Cardiac muscle cell (in vitro differentiated cells and primary cell): Measurements from ENCODE around the gene ACSM2A. TPM values are rescaled to one million over a fixed set of nuclear protein-coding genes. Genes with fewer than 3 reads are reported as not detected.
"Not testable (repeated sequence)": the region's sequence is repeated elsewhere in the genome, so short reads cannot be mapped to it uniquely, and the experiment has no call there.

ENCODE experiments used
- DNase-seq, 2 donors: peaks; one replicate each; pipeline versions ENCODE4 v3.0.0 to v3.0.0-alpha.2; 2010 to 2017; ENCODE audit warnings: low read depth in 1 of 2, low spot score in 1 of 2
- H3K27ac ChIP-seq: fragments of 200-600 bp; sonication (generic); 2 replicates; pipeline ENCODE4 v1.5.1; 2016
- H3K27me3 ChIP-seq: fragments of 200-600 bp; sonication (generic); 2 replicates; pipeline ENCODE4 v1.6.0; 2016; ENCODE audit warnings: control low read depth
- H3K36me3 ChIP-seq: fragments of 200-600 bp; sonication (generic); 2 replicates; pipeline ENCODE4 v1.5.1; 2016; ENCODE audit warnings: control low read depth
- H3K4me1 ChIP-seq: fragments of 200-600 bp; sonication (generic); 2 replicates; pipeline ENCODE4 v1.8.1; 2017; ENCODE audit warnings: low read depth, mild to moderate bottlenecking, mixed run types
- H3K4me3 ChIP-seq: fragments of 200-600 bp; sonication (generic); 2 replicates; pipeline ENCODE4 v1.5.1; 2016; ENCODE audit warnings: mild to moderate bottlenecking
- H3K9me3 ChIP-seq: fragments of 200-600 bp; sonication (generic); 2 replicates; pipeline ENCODE4 v1.5.1; 2017; ENCODE audit warnings: low read depth, mild to moderate bottlenecking, control low read depth
- polyA plus RNA-seq: library from polyadenylated mRNA; unstranded; fragments of >200 nt; fragmentation: Nextera tagmentation; extraction: Ambion mirVana; gene quantifications from 2 replicates; pipeline ENCODE4 v1.2.1, GENCODE V29; 2016
- total RNA-seq: library from RNA; depleted of rRNA; stranded (reverse); fragments of >200 nt; gene quantifications from 2 replicates; pipeline ENCODE4 v1.2.3, GENCODE V29; 2016
- TF ChIP-seq, protein P1 (sequence below): IDR thresholded peaks from 2 replicates; pipeline ENCODE4 v1.5.1; 2012; ENCODE audit warnings: low read depth, mild to moderate bottlenecking, low read length

Gene ACSM2A, protein sequence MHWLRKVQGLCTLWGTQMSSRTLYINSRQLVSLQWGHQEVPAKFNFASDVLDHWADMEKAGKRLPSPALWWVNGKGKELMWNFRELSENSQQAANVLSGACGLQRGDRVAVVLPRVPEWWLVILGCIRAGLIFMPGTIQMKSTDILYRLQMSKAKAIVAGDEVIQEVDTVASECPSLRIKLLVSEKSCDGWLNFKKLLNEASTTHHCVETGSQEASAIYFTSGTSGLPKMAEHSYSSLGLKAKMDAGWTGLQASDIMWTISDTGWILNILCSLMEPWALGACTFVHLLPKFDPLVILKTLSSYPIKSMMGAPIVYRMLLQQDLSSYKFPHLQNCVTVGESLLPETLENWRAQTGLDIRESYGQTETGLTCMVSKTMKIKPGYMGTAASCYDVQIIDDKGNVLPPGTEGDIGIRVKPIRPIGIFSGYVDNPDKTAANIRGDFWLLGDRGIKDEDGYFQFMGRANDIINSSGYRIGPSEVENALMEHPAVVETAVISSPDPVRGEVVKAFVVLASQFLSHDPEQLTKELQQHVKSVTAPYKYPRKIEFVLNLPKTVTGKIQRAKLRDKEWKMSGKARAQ
- total RNA-seq, result not detected in 2 replicates
- not detected in 2 replicates for polyA plus RNA-seq

DNA sequence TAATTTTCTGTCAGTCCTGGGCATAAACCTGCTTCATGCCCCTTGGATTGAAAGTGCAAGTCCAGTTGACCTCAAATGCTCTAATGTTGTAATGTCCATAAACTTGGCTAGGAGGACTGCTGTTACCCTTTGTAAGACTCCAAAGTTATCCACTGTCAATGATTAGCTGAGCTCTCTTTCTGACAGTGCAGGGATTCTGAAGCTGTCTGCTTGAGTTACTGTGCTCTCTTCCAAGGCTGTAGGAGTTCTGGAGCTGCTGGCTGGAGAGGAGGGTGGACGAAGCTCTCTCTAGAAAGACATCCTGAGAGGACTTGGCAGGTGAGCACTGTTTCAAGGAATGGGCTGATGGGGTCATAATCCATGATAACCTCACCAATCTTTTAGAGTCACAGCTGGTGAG, at the start of gene ACSM2A:
TSS of gene ACSM2A (plus strand) at position 158 of the 400 bp plus-strand sequence. CDS start 8,594 bp downstream, outside the sequence.
- not testable (repeated sequence) for DNase-seq, H3K36me3 ChIP-seq, H3K4me1 ChIP-seq, H3K27ac ChIP-seq, H3K27me3 ChIP-seq, H3K9me3 ChIP-seq, H3K4me3 ChIP-seq

DNA sequence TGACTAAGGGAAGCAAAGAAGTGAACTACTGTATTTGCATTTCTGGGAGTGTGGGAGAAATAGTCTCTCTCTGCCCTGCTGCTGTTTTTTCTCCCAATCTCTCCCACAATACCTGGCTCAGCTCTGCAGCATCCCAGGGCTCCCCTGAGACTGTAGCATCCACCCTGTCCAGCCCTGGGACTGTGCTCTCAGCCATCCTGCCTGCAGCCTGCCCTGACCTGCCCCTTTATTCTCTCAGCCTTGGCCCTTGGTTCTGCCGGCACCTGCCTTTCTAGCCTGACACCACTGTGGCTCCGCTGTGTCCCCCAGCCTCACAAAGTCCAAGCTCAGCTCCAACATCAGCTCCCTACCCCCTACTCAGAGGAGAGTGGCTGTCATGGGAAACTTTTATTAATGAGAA, 48.7 kb upstream of the ACSM2A start:
- H3K4me1 ChIP-seq, result no peaks in the 10 kb centered on the region
- no peak overlapping the region for H3K4me3 ChIP-seq
- TF ChIP-seq, protein P1, sequence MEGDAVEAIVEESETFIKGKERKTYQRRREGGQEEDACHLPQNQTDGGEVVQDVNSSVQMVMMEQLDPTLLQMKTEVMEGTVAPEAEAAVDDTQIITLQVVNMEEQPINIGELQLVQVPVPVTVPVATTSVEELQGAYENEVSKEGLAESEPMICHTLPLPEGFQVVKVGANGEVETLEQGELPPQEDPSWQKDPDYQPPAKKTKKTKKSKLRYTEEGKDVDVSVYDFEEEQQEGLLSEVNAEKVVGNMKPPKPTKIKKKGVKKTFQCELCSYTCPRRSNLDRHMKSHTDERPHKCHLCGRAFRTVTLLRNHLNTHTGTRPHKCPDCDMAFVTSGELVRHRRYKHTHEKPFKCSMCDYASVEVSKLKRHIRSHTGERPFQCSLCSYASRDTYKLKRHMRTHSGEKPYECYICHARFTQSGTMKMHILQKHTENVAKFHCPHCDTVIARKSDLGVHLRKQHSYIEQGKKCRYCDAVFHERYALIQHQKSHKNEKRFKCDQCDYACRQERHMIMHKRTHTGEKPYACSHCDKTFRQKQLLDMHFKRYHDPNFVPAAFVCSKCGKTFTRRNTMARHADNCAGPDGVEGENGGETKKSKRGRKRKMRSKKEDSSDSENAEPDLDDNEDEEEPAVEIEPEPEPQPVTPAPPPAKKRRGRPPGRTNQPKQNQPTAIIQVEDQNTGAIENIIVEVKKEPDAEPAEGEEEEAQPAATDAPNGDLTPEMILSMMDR, result no peak
- no peak for DNase-seq
- H3K9me3 ChIP-seq, result no peaks in the 10 kb centered on the region
- no peak overlapping the region for H3K27ac ChIP-seq
- no peaks in the 10 kb centered on the region for H3K27me3 ChIP-seq
- H3K36me3 ChIP-seq, result no peaks in the 10 kb centered on the region

DNA sequence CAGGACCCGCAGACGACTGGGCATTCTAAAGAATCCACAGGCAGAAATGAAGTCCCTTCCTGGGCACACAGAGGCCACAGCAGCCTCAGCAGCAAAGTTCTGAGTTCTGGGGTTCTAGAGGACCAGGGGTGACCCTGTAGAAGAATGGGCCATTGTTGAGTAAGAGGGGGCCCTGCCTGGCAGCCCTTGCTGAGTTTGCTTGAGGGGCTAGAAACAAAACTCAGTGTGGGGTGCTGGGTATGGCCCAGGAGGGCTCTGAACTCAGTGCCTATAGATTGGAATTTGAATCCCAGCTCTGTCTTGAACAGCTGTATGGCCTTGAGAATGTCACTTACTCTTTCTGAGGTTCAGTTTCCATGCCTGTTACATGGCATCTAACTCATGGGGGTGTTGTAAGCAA, 46.7 kb upstream of the ACSM2A start, which contains the start of gene PDILT:
TSS of gene PDILT (minus strand) at position 101 of the 400 bp plus-strand sequence. CDS start 5,437 bp downstream, outside the sequence.
- no peak within 1 kb of the TSS for H3K4me3 ChIP-seq
- no peak for DNase-seq
- no peaks in the 10 kb centered on the region for H3K4me1 ChIP-seq
- H3K36me3 ChIP-seq, result no peaks in the 10 kb centered on the region
- no peak within 1 kb of the TSS for H3K27ac ChIP-seq
- TF ChIP-seq, protein P1, result no peak
- no peaks in the 10 kb centered on the region for H3K9me3 ChIP-seq
- H3K27me3 ChIP-seq, result no peaks in the 10 kb centered on the region

DNA sequence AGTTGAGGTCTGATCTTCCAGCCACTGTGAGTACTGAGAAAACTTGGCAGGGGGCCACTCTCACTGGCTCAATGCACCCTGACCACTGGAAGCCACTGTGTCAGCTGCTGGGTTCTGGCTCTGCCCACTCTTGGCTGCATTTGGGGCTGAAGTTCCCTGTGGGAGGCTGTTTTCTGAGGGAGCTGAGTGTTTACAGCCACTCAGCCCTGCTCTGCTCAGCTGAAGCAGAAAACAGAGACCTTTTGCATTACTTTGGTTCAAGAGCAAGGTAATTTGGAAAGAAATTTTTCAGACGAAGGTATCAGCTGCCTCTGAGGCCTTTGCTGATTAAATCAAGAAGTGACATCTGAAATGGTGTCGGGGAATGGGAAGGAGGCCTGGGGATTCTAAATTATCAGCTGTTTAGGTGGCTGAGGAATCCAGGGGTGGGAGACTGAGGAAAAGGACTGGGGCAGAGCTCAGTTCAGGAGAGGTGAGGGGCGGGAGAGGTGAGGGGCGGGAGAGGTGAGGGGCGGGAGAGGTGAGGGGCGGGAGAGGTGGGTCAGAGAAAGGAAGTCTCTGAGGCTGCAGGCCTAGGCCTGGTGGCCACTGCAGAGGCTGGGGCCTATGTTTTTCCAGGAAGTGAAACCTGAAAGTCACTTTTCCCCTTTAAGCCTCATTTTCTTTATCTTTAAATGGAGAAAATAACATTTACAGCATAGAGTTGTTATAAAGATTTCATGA, 41.8 kb upstream of the ACSM2A start, which contains the start of gene ACSM5:
TSS of gene ACSM5 (plus strand) at position 137 of the 723 bp plus-strand sequence. CDS start 1,951 bp downstream, outside the sequence.
- H3K27ac ChIP-seq, result peak within 1 kb of the TSS; percentile 68
- H3K4me3 ChIP-seq, result no peak within 1 kb of the TSS
- no peaks in the 10 kb centered on the region for H3K9me3 ChIP-seq
- no peaks in the 10 kb centered on the region for H3K36me3 ChIP-seq
- no peaks in the 10 kb centered on the region for H3K27me3 ChIP-seq
- DNase-seq, result peak; percentile 15 to 45
- no peaks in the 10 kb centered on the region for H3K4me1 ChIP-seq
- TF ChIP-seq, protein P1, result no peak

DNA sequence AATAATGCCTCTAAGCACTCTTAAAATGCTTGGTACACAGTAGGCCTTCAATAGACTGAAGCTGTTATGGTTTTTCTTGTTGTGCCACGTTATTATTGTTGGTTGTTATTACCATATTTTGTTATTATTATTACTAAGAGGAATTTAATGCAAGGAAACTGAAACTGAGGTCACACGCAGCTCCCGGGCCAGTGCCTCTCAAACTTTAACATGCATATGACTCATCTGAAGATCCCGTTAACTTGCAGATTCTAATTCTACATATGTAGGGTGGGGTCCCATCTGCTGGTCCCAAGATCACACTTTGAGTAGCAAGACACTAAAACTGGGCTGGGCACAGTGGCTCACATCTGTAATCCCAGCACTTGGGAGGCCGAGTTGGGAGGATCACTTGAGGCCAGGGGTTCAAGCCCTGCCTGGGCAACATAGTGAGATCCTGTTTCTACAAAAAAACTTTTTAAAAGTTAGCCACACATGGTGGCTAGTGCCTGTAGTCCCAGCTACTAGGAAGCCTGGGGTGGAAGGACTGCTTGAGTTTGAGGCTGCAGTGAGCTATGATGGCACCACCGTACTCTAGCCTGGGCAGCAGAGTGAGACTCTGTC, 41.1 kb upstream of the ACSM2A start:
- H3K4me1 ChIP-seq, result no peaks in the 10 kb centered on the region

More for the DNA sequence above, 41.1 kb upstream of the ACSM2A start:
- Histone ChIP-seq H3K36me3 (no peaks in the 10 kb centered on the region), H3K4me3 (no peak overlapping the region), H3K27ac (no peak overlapping the region), H3K9me3 (no peaks in the 10 kb centered on the region), H3K27me3 (no peaks in the 10 kb centered on the region)
- DNase-seq, result peak in 1 of 2 donors; percentile 8
- TF ChIP-seq, protein P1, result no peak
